Gastrocnemius medialis (tissue), 4 donors: Measurements from ENCODE around the gene HNF4A.

ENCODE experiments used
- CTCF ChIP-seq, 5 experiments: fragments of 450-650 bp in 3 of 5; fragments of 200-600 bp in 2 of 5; sonication (generic) in 2 of 5; IDR thresholded peaks in 4 of 5; conservative IDR thresholded peaks in 1 of 5; 1 replicate in 4 of 5; 2 replicates in 1 of 5; pipeline ENCODE4 v1.5.1; 2016 to 2019; ENCODE audit warnings: antibody characterized with exemption in 5 of 5, mild to moderate bottlenecking in 3 of 5, moderate library complexity in 3 of 5
- POLR2A ChIP-seq, 2 donors: fragments of 450-650 bp; IDR thresholded peaks; one replicate each; pipeline ENCODE4 v1.6.1; 2017; ENCODE audit warnings: antibody characterized with exemption in 2 of 2, mild to moderate bottlenecking in 2 of 2, moderate library complexity in 2 of 2

DNA sequence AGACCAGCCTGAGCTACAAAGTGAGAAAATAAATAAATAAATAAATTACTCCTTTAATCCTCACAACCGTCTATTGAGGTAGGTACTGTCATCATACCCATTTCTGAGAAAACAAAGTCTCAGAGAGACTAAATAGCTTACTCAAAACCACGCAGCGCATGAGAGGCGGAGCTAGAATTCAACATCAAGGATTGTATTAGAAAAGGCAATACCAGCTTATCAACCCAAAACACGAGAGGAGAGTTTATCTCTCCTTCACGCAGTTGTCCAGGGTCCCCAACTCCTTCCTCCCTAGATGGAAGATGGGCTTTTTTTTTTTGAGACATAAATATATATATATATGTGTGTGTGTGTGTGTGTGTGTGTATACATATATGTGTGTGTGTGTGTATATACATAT, 12.2 kb downstream of the HNF4A start:
- TF ChIP-seq POLR2A (IDR thresholded peaks at IDR 0.05) (no peak), CTCF (IDR thresholded peaks at IDR 0.05 in 4 of 5, conservative IDR thresholded peaks at IDR 0.05 in 1 of 5) (no peak)
